SJSA1 (cell line): ENCODE results near the gene SMKR1. TPM values are rescaled to one million over a fixed set of nuclear protein-coding genes. Genes with fewer than 3 reads are reported as not detected.

ENCODE experiments used
- DNase-seq, 2 experiments: peaks; one replicate each; pipeline ENCODE4 v3.0.0-alpha.2; 2015 to 2020; ENCODE audit warnings: low spot score in 2 of 2, low read depth in 1 of 2
- H3K27ac ChIP-seq: fragments of 250-450 bp; sonication (Bioruptor Pico); 2 replicates; pipeline ENCODE4 v1.5.1; 2020; ENCODE audit warnings: mild to moderate bottlenecking, moderate library complexity
- H3K27me3 ChIP-seq: fragments of 250-450 bp; sonication (Bioruptor Pico); replicated peaks from 2 replicates; pipeline ENCODE4 v1.5.1; 2020; ENCODE audit warnings: mild to moderate bottlenecking, moderate library complexity
- H3K36me3 ChIP-seq: fragments of 250-450 bp; sonication (Bioruptor Pico); 2 replicates; pipeline ENCODE4 v1.5.1; 2020; ENCODE audit warnings: mild to moderate bottlenecking
- H3K4me1 ChIP-seq: fragments of 250-450 bp; sonication (Bioruptor Pico); replicated peaks from 2 replicates; pipeline ENCODE4 v1.6.1; 2021; ENCODE audit warnings: mild to moderate bottlenecking
- H3K4me3 ChIP-seq: fragments of 250-450 bp; sonication (Bioruptor Pico); 2 replicates; pipeline ENCODE4 v1.5.1; 2020; ENCODE audit warnings: mild to moderate bottlenecking
- H3K9me3 ChIP-seq: fragments of 250-450 bp; sonication (Bioruptor Pico); replicated peaks from 2 replicates; pipeline ENCODE4 v1.5.1; 2020; ENCODE audit warnings: mild to moderate bottlenecking
- total RNA-seq: library from RNA; depleted of rRNA; stranded (reverse); fragments of >200 nt; shearing (Covaris generic); gene quantifications from 2 replicates; pipeline ENCODE4 v1.2.3, GENCODE V29; 2014; rRNA removed

SMKR1 gene
- total RNA-seq: 1.7 TPM in 1 of 2 replicates, not detected in the other

GRCh38 chr7:129501760-129502707 is at the start of gene SMKR1:
TSS of gene SMKR1 (plus strand) at chr7:129502531. CDS start at chr7:129502825, 294 bp downstream.
- peak within 1 kb of the TSS; percentile 48 for H3K4me3 ChIP-seq
- no peak within 1 kb of the TSS for H3K27ac ChIP-seq
- H3K36me3 ChIP-seq: no peaks in the 10 kb centered on the region
- DNase-seq: peak in 1 of 2 experiments; percentile 57
- peaks cover 9% of the 10 kb centered on the region for H3K4me1 ChIP-seq
- H3K27me3 ChIP-seq: peaks cover 7% of the 10 kb centered on the region
- peaks cover 4% of the 10 kb centered on the region; the same call in 1 of the 2 replicates for H3K9me3 ChIP-seq

- no peaks in the 10 kb centered on the region for H3K4me1 ChIP-seq
- H3K36me3 ChIP-seq: peaks cover 25% of the 10 kb centered on the region
- H3K4me3 ChIP-seq: no peak overlapping the region
- DNase-seq: no peak
- no peaks in the 10 kb centered on the region for H3K27me3 ChIP-seq
- H3K27ac ChIP-seq: no peak overlapping the region
- no peaks in the 10 kb centered on the region for H3K9me3 ChIP-seq
Measured at GRCh38 chr7:129452589-129453231, 49.6 kb upstream of the SMKR1 start.

DNA sequence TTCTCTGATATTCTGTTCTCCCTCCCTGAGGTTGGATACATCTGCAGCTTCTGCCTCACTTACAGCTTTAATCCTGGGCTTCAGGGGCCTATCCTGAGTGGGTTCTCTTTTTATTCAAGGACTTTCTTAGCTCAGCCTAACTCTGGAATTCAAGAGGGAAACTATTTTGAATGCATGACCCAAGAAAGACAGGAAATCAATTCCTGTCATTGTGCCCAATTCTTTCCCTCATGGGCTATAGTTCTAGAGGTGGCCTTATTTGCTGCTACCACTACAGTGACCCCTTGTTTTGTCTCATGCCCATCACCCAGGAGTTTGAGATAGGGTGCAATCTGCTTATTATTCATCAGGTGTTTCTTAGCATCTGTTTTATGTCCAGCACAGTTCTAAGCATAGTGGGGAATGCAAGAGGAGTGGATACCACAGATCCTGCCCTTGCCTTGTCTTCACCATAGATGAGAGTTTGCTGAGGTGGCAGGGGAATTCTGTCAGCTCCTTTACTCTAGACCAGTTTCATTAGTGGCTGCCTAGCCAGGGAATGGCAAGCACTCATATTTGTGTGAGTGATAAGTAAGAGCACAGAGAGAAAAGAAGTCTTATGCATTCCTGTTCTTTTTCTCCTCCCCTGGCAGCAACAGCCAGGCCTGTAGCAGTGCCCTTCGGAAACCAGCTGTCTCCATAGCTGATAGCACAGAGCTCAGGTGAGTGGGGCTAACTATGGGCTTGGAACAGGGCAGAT is 48.7 kb upstream of the SMKR1 start:
- Histone ChIP-seq H3K27ac (no peak overlapping the region), H3K27me3 (no peaks in the 10 kb centered on the region), H3K36me3 (peaks cover 24% of the 10 kb centered on the region), H3K9me3 (no peaks in the 10 kb centered on the region), H3K4me1 (no peaks in the 10 kb centered on the region), H3K4me3 (no peak overlapping the region)
- DNase-seq: no peak

GRCh38 chr7:129454249-129454551 is 48.1 kb upstream of the SMKR1 start:
- DNase-seq: no peak
- no peaks in the 10 kb centered on the region for H3K27me3 ChIP-seq
- no peak overlapping the region for H3K27ac ChIP-seq
- H3K4me3 ChIP-seq: no peak overlapping the region
- peaks cover 27% of the 10 kb centered on the region for H3K36me3 ChIP-seq
- H3K9me3 ChIP-seq: no peaks in the 10 kb centered on the region
- no peaks in the 10 kb centered on the region for H3K4me1 ChIP-seq

GRCh38 chr7:129456421-129456820 is 45.9 kb upstream of the SMKR1 start:
- Histone ChIP-seq H3K27me3 (no peaks in the 10 kb centered on the region), H3K36me3 (peaks cover 35% of the 10 kb centered on the region), H3K4me1 (no peaks in the 10 kb centered on the region), H3K9me3 (no peaks in the 10 kb centered on the region), H3K27ac (no peak overlapping the region), H3K4me3 (no peak overlapping the region)
- DNase-seq: no peak

DNA sequence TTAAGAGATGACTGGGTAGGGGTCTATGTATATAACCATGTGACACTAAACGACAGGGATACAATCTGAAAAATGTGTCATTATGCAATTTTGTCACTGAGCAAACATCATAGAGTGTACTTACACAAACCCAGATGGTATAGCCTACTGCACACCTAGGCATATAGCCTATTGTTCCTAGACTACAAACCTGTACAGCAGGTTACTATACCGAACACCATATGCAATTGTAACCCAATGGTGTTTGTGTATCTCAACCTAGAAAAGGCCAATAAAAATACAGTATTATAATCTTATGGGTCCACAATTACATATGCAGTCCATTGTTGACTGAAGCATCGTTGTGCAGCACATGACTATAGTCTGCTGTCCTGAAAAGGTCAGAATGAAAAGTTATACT is 45.2 kb upstream of the SMKR1 start:
- Histone ChIP-seq H3K9me3 (no peaks in the 10 kb centered on the region), H3K27me3 (no peaks in the 10 kb centered on the region), H3K27ac (no peak overlapping the region), H3K36me3 (peaks cover 35% of the 10 kb centered on the region), H3K4me1 (no peaks in the 10 kb centered on the region), H3K4me3 (no peak overlapping the region)
- no peak for DNase-seq

- Histone ChIP-seq H3K36me3 (peaks cover 41% of the 10 kb centered on the region), H3K27me3 (no peaks in the 10 kb centered on the region), H3K4me1 (no peaks in the 10 kb centered on the region), H3K9me3 (no peaks in the 10 kb centered on the region), H3K27ac (no peak overlapping the region), H3K4me3 (no peak overlapping the region)
- no peak for DNase-seq
Measured at GRCh38 chr7:129458171-129458570, 44.2 kb upstream of the SMKR1 start.

GRCh38 chr7:129461809-129462208 is 40.5 kb upstream of the SMKR1 start:
- no peak for DNase-seq
- no peaks in the 10 kb centered on the region for H3K9me3 ChIP-seq

GRCh38 chr7:129462420-129462819 is 39.9 kb upstream of the SMKR1 start:
- Histone ChIP-seq H3K4me3 (no peak overlapping the region), H3K27ac (no peak overlapping the region), H3K9me3 (no peaks in the 10 kb centered on the region), H3K4me1 (no peaks in the 10 kb centered on the region), H3K27me3 (no peaks in the 10 kb centered on the region), H3K36me3 (peaks cover 38% of the 10 kb centered on the region)
- no peak for DNase-seq

More at GRCh38 chr7:129461809-129462208, 40.5 kb upstream of the SMKR1 start:
- Histone ChIP-seq H3K4me3 (no peak overlapping the region), H3K27ac (no peak overlapping the region), H3K27me3 (no peaks in the 10 kb centered on the region), H3K4me1 (no peaks in the 10 kb centered on the region), H3K36me3 (peaks cover 44% of the 10 kb centered on the region)

- Histone ChIP-seq H3K4me3 (no peak overlapping the region), H3K27ac (no peak overlapping the region), H3K36me3 (peaks cover 32% of the 10 kb centered on the region)
Measured at GRCh38 chr7:129464194-129464593, 38.1 kb upstream of the SMKR1 start.

DNA sequence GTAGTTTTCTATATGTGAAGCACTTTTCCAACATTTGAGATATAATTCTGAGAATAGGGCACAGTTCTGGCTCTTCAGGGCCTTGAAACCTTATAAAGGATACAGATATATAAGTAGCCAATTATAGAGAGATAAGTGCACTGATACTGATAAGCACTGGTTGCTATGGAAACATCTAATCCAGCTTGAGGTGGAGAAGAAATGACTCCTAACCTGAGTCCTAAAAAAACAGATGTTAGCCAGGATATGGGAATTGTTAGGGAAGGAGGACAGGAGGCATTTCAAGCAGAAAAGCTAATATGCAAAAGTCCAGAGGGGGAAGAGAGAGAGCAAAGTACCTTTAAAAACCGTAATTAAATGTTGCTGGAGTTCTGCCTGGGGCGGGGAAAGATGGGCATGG is 37.3 kb upstream of the SMKR1 start:
- Histone ChIP-seq H3K4me1 (no peaks in the 10 kb centered on the region), H3K9me3 (no peaks in the 10 kb centered on the region), H3K36me3 (peaks cover 23% of the 10 kb centered on the region), H3K27me3 (no peaks in the 10 kb centered on the region), H3K4me3 (no peak overlapping the region), H3K27ac (no peak overlapping the region)
- DNase-seq: no peak

More at GRCh38 chr7:129464194-129464593, 38.1 kb upstream of the SMKR1 start:
- Histone ChIP-seq H3K4me1 (no peaks in the 10 kb centered on the region), H3K9me3 (no peaks in the 10 kb centered on the region), H3K27me3 (no peaks in the 10 kb centered on the region)
- no peak for DNase-seq

GRCh38 chr7:129466796-129467195 is 35.5 kb upstream of the SMKR1 start:
- H3K27ac ChIP-seq: no peak overlapping the region
- H3K36me3 ChIP-seq: peaks cover 20% of the 10 kb centered on the region; the same call in 1 of the 2 replicates
- no peak for DNase-seq

GRCh38 chr7:129468087-129468486 is 34.2 kb upstream of the SMKR1 start:
- Histone ChIP-seq H3K36me3 (peaks cover 14% of the 10 kb centered on the region; the same call in 1 of the 2 replicates), H3K27ac (no peak overlapping the region), H3K4me3 (no peak overlapping the region), H3K4me1 (no peaks in the 10 kb centered on the region), H3K9me3 (no peaks in the 10 kb centered on the region), H3K27me3 (no peaks in the 10 kb centered on the region)
- no peak for DNase-seq

More at GRCh38 chr7:129466796-129467195, 35.5 kb upstream of the SMKR1 start:
- Histone ChIP-seq H3K9me3 (no peaks in the 10 kb centered on the region), H3K4me3 (no peak overlapping the region), H3K27me3 (no peaks in the 10 kb centered on the region), H3K4me1 (no peaks in the 10 kb centered on the region)
